Muscle of back (tissue), 11 donors: Measurements from ENCODE around the gene SNX27. TPM values are rescaled to one million over a fixed set of nuclear protein-coding genes. Genes with fewer than 3 reads are reported as not detected.
"Not testable (repeated sequence)": the region's sequence is repeated elsewhere in the genome, so short reads cannot be mapped to it uniquely, and the experiment has no call there.

Source experiments
- DNase-seq, 3 donors: peaks; one replicate each; pipeline versions ENCODE4 v3.0.0 to v3.0.0-alpha.2; 2013
- polyA plus RNA-seq, 10 donors: library from polyadenylated mRNA; unstranded; fragments of 120-200 nt; gene quantifications; one replicate each; pipeline ENCODE4 v1.2.1, GENCODE V29; 2013; ENCODE audit not compliant: insufficient read length in 10 of 10

SNX27 gene
- polyA plus RNA-seq, 10 donors = 15.8 to 26.2 (median 20.2) TPM

- DNase-seq = no peak
These were observed 26.4 kb downstream of the SNX27 start for GRCh38 chr1:151638074-151638775.

- DNase-seq = no peak
These were observed 27.0 kb downstream of the SNX27 start for GRCh38 chr1:151638812-151639211.

DNA sequence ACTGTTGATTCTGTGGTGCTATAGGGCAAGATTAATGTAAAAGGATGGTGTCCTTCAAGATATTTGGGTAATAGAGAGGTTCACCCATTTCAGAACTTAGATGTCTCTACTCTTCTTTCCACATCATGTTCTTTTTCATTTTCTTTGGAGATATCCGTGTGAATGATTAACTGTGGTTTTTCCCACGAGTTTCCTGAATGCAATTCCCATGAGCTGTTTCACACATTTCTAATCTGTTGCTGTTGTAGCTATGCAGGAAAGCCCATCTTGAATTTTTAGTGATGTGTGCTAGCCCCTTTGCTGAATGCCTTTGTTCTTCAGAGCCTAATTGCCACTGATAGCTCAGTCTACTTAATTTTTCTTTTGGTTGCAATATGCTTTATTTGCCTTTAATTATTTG lies 27.6 kb downstream of the SNX27 start:
- no peak for DNase-seq

DNA sequence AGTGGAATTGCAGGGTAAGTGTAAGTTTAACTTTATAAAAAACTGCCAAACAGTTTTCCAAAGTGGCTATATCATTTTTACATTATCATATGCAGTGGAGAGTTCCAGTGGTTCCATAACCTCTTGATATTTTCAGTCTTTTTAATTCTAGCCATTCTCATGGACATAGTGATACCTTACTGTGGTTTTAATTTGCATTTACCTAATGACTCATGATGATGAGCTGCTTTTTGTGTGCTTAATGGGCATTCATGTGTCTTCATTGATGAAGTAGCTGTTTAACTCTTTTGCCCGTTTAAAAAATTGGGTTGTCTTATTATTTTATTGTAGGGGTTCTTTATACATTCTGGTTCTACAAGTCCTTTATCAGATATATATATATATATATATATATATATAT lies 29.4 kb downstream of the SNX27 start:
- DNase-seq = no peak

DNA sequence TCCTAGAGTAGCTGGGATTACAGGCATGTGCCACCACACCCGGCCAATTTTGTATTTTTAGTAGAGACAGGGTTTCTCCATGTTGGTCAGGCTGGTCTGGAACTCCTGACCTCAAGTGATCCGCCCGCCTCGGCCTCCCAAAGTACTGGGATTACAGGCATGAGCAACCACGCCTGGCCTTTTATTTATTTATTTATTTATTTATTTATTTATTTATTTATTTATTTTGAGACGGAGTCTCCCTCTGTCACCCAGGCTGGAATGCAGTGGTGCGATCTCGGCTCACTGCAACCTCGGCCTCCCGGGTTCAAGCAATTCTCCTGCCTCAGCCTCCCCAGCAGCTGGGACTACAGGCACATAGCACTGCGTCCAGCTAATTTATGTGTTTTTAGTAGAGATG lies 31.2 kb downstream of the SNX27 start:
- DNase-seq = not testable (repeated sequence)

- DNase-seq = no peak
These were observed 32.2 kb downstream of the SNX27 start for GRCh38 chr1:151644001-151644400.

DNA sequence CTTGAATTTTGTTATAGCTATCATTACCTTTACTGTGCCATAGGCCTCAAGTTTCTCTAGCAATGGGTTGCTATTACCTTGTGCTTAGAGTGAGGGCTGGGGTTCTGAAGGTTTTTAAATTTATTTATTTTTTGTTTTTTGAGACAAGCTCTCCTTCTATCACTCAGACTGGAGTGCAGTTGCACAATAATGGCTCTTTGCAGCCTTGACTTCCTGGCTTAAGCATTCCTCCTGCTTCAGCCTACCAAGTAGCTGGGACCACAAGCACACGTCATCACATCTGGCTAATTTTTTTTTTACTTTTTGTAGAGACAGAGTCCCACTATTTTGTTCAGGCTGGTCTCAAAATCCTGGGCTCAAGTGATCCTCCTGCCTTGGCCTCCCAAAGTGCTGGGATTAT lies 41.5 kb downstream of the SNX27 start:
- DNase-seq = no peak

DNA sequence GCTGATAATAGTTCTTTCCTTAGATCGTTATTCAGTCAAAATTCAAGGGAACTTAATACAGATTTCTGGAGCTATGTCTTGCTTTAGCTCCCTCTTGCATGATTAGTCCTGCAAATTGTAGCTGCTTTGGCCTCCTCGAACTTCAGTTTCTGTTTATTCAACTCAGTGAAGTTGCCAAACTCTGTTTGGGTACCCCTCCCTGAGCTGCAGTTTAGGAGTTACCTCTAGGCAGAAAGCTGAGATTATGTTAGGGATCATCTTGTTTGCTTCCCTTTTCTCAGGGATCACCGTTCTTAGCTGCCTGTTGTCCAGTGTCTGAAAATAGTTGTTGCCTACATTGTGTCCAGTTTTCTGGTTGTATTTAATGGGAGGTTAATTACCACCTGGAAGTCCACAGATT lies 43.5 kb downstream of the SNX27 start:
- no peak for DNase-seq

DNA sequence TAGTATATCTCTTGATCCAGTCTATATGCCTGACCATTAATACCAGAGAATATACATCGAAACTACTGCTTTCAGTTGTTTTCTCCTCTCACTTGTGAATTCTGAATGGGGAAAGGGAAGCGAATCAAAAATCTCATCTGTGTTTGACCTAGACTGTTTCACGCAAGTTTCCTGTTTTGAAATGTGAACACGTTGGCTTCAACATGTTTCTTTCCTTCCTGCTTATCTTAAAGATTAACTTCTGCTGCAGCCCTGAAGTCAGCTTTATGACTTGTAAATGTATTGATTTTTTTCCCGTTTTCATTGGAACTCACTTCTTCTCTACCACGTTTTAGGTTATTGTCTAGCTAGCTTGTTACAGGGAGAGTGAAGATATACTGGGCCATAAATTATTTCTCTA lies 49.9 kb downstream of the SNX27 start:
- DNase-seq = peak in 2 of 3 donors; percentile 10 to 13

DNA sequence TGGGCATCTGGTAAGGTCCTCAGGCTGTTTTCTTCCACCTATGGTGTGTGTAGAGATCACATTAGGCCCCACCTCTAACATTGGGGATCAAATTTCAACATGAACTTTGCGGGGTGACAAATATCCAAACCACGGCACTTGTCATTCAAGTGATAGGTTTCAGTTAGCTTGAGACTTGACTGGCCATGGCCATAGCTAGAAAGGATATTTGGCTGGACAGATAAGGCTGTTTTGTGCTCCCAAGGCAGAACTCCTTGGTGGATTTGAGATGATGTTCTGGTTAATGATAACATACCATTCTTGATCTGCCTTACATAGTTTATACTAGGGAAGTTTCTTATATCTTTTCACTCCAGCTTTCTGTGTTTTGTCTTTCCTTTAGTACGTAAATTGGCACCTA lies 56.2 kb downstream of the SNX27 start:
- DNase-seq = no peak

GRCh38 chr1:151670036-151670675 lies 58.3 kb downstream of the SNX27 start:
- DNase-seq = not testable (repeated sequence)

DNA sequence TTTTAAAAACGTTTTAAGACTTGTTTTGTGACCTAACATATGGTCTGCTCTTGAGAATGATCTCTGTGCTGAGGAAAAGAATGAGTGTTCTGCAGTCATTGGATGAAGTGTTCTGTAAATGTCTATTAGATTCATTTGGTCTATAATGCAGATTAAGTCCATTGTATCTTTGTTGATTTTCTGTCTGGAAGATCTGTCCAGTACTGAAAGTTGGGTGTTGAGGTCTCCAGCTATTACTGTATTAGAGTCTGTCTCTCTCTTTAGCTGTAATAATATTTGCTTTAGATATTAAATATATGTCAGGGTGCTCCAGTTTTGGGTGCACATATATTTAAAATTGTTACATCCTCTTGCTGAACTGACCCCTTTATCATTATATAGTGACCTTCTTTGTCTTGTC lies 61.6 kb downstream of the SNX27 start:
- DNase-seq = no peak

DNA sequence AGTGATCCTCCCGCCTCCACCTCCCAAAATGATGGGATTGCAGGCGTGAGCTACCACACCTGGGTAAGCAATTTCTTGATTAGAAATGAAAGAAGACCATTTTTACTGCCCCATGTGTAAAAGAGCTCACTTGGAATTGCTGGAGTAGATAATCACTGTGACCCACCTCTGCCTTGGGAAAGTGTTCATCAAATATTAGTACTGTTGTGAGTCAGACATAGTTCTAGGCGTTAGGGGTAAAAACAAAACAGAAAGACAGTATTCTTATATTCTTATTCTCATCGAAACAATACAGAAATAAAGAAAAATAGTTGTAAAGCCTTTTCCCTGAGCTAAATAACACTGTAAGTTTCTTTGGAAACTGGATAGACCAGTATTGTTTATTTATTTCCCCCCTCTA lies 68.5 kb downstream of the SNX27 start:
- no peak for DNase-seq

- peak in 1 of 3 donors; percentile 68 for DNase-seq
These were observed 69.0 kb downstream of the SNX27 start for GRCh38 chr1:151680826-151681225.

GRCh38 chr1:151681923-151682322 lies 70.1 kb downstream of the SNX27 start:
- no peak for DNase-seq

DNA sequence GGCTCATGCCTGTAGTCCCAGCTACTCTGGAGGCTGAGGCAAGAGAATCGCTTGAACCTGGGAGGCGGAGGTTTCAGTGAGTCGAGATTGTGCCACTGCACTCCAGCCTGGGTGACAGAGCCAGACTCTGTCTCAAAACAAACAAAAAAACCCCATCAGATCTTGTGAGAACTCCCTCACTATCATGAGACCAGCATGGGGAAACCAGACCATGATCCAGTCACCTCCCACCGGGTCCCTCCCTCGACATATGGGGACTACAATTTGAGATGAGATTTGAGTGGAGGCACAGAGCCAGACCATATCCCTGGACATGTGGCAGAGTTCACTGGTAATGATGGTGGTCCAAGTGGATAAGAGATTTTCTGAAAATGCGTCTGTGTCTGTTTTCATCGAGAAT lies 71.1 kb downstream of the SNX27 start:
- DNase-seq = not testable (repeated sequence)

DNA sequence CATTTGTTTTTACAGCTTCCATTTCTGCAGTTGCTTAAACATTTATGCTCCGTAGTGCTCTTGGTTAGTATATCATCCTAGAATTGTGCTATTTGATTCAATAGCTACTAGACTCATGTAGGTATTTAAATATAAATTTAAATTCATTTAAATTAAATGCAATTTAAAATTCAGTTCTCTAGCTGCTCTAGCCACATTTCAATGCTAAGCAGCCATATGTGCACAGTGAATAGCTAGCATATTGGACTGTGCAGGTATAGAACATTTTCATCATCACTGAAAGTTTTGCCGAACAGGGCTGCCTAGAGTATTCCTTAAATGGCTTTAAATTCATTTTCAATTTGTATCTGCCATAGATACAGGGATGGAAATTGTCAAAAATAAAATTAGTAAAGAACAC lies 72.3 kb downstream of the SNX27 start:
- no peak for DNase-seq

DNA sequence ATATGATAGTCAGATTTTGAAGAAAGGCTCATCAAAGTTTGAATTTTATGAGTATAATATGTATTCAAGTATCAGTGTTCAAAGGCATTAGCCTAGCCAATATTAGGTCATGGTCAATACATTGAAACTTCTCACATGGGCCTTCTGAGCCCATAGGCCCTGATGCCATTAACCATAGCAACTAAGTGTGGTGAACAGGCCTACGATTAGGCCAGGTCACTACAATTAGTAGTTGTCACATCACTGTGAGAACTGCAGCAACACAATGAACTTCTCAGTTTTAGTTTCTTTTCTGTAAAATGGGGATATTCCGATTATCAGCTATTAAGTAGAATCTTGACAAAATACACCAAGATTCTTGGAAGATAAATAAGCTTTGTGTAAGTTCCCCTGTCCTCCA lies 74.7 kb downstream of the SNX27 start:
- no peak for DNase-seq

- no peak for DNase-seq
These were observed 77.6 kb downstream of the SNX27 start for GRCh38 chr1:151689494-151689893.

GRCh38 chr1:151692226-151692625 lies 80.4 kb downstream of the SNX27 start:
- DNase-seq = no peak

- DNase-seq = peak; percentile 17 to 38 (median 19)
These were observed 81.3 kb downstream of the SNX27 start for GRCh38 chr1:151693057-151693651.

DNA sequence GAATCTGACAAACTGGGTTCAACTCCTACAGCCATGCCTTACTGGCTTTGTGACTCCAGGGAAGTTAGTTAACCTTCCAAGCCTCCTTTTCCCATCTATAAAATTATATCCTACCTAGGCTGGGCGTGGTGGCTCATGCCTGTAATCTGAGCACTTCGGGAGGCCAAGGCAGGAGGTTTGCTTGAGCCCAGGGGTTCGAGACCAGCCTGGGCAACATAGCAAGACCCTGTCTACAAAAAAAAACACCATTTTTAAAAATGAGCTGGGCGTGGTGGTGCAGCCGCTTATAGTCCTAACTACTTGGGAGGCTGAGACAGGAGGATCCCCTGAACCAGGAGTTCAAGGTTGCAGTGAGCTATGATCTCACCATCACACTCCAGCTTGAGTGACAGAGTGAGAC lies 89.7 kb downstream of the SNX27 start:
- no peak for DNase-seq

GRCh38 chr1:151702936-151703335 lies 91.1 kb downstream of the SNX27 start:
- no peak for DNase-seq
